IgD-negative memory B cell (primary cell): ENCODE measurements around the gene TMEM131. TPM values are rescaled to one million over a fixed set of nuclear protein-coding genes. Genes with fewer than 3 reads are reported as not detected.
"Not testable (repeated sequence)": the region's sequence is repeated elsewhere in the genome, so short reads cannot be mapped to it uniquely, and the experiment has no call there.

ENCODE experiments used
- H3K27ac Mint-ChIP-seq, 3 donors: one replicate each; pipeline ENCODE4 v1.8.0; 2020 to 2022; ENCODE audit warnings: mild to moderate bottlenecking in 3 of 3, mixed read lengths in 3 of 3, moderate library complexity in 1 of 3
- H3K27me3 Mint-ChIP-seq: one replicate; pipeline ENCODE4 v1.8.0; 2021; ENCODE audit warnings: mixed read lengths
- H3K36me3 Mint-ChIP-seq: one replicate; pipeline ENCODE4 v1.8.0; 2020; ENCODE audit warnings: mild to moderate bottlenecking, mixed read lengths
- H3K4me1 Mint-ChIP-seq, 3 donors: one replicate each; pipeline ENCODE4 v1.8.0; 2020 to 2022; ENCODE audit warnings: mixed read lengths in 3 of 3, mild to moderate bottlenecking in 1 of 3
- H3K4me3 Mint-ChIP-seq, 4 donors: one replicate each; pipeline ENCODE4 v1.8.0; 2020 to 2022; ENCODE audit warnings: mild to moderate bottlenecking in 4 of 4, mixed read lengths in 4 of 4, moderate library complexity in 3 of 4
- H3K9me3 Mint-ChIP-seq, 3 donors: one replicate each; pipeline ENCODE4 v1.8.0; 2020 to 2021; ENCODE audit warnings: mixed read lengths in 3 of 3, mild to moderate bottlenecking in 1 of 3
- polyA plus RNA-seq: library from polyadenylated mRNA; unstranded; fragments of 300-500 nt; fragmentation: Illumina TruSeq; gene quantifications from one replicate; pipeline ENCODE4 v1.2.3, GENCODE V29; 2021

TMEM131 gene
- polyA plus RNA-seq, 1 donor from 2014 or later = 24.9 TPM

DNA sequence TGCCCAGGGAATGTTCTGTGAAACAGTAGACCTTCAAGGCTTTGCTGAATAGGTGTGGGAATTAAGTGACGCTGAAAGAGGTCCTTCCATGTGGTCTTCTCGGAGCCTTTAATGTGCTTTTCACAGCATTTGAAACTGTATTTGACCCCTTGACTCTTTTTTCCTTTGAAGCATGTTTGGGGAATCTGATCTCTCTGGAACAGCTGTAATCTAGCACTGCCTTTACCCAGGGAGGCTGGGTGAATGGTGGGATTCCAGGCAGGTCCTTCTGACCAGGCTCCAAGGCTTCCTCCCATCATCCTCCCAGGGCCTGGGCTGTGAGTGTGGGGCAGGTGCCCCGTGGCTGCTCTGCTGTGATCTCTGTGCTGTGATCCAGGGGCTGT, 278.1 kb downstream of the TMEM131 start:
- Mint-ChIP-seq H3K27me3 (no peaks in the 10 kb centered on the region), H3K36me3 (no peaks in the 10 kb centered on the region), H3K27ac (peak overlapping the region in 1 of 3 donors; percentile 53), H3K4me3 (peak overlapping the region in 2 of 4 donors; percentile 47 to 63), H3K9me3 (no peaks in the 10 kb centered on the region), H3K4me1 (peaks cover 14 to 27% (median 15%) of the 10 kb centered on the region in 3 donors)

DNA sequence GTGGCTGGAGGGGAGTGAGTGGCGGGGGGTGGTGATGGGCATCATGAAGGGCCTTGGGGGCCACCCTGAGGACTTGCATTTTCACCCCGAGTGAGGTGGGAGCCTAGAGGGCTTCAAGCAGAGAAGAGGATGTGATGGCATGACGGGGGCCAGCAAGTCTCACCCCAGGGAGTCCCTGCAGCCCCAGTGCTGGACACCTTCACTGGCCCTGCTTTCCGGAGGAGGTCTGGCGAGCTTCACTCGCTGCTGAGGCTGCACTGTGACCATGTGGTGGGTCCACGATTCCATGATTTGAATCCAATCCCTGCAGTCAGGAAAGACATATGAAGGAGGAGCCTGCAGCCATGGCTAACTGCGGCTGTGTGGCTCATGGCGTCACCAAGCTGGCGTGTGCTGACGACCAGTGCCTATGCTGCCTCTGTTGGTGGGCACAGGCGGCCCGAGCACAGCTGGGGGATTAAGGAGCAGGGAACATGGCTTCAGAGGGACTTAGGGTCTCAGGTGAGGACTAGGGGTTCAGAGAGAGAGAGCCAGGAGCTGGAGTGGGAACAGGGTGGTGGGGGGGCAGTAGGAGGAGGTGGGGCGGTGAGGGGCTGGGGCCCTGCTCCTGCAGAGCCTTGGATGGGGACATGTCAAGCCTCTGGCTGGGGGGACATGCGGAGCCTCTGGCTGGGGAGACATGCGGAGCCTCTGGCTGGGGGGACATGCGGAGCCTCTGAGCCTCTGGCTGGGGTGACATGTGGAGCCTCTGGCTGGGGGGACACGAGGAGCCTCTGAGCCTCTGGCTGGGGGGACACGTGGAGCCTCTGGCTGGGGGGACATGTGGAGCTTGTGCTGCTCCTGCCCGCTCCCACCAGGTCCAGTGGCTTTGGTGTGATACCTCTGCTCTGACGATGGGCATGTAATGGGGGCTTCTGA, 278.8 kb downstream of the TMEM131 start:
- no peaks in the 10 kb centered on the region for H3K36me3 Mint-ChIP-seq
- no peaks in the 10 kb centered on the region for H3K9me3 Mint-ChIP-seq
- peak overlapping the region in 2 of 4 donors; percentile 63 to 81 for H3K4me3 Mint-ChIP-seq
- no peaks in the 10 kb centered on the region for H3K27me3 Mint-ChIP-seq
- peaks cover 14 to 27% (median 17%) of the 10 kb centered on the region in 3 donors for H3K4me1 Mint-ChIP-seq
- peak overlapping the region in 2 of 3 donors; percentile 8 for H3K27ac Mint-ChIP-seq

DNA sequence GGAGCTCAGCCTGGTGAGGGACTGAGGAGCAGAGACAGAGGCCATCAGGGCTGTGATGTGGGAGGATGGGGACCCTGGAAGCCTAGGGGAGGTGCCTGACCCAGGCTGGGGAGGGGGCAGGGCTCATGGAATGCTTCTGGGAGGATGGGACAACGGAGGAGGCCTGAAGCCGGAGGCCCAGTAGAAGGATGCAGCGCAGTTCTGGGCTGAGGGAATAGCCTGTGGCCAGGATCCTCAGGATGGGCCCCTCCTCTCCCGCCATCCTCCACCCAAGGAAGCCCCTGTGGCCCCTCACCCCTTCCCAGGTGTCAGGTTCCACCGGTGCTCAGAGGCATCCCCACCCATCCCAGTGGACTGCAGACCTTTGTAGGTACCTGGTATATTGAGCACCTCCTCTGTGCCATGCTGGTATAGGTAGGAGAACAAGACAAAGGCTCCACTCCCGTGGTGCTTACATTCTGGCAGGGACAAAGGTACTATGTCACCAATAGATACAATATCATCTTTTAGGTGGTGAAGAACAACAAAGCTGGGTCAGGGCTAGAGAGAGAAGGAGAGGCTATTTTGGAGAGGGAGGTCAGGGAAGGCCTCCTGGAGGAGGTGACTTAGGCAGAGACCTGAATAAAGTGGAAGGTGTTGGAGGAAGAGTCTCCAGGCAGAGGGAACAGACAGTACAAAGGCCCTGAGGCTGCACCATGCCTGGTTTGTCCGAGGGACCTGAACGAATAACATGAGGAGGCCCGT, 279.6 kb downstream of the TMEM131 start:
- H3K27me3 Mint-ChIP-seq = no peaks in the 10 kb centered on the region
- H3K36me3 Mint-ChIP-seq = no peaks in the 10 kb centered on the region
- peaks cover 14 to 27% (median 17%) of the 10 kb centered on the region in 3 donors for H3K4me1 Mint-ChIP-seq
- no peaks in the 10 kb centered on the region for H3K9me3 Mint-ChIP-seq
- peak overlapping the region in 2 of 3 donors; percentile 8 for H3K27ac Mint-ChIP-seq
- H3K4me3 Mint-ChIP-seq = peak overlapping the region in 3 of 4 donors; percentile 2 to 60 (median 3)

DNA sequence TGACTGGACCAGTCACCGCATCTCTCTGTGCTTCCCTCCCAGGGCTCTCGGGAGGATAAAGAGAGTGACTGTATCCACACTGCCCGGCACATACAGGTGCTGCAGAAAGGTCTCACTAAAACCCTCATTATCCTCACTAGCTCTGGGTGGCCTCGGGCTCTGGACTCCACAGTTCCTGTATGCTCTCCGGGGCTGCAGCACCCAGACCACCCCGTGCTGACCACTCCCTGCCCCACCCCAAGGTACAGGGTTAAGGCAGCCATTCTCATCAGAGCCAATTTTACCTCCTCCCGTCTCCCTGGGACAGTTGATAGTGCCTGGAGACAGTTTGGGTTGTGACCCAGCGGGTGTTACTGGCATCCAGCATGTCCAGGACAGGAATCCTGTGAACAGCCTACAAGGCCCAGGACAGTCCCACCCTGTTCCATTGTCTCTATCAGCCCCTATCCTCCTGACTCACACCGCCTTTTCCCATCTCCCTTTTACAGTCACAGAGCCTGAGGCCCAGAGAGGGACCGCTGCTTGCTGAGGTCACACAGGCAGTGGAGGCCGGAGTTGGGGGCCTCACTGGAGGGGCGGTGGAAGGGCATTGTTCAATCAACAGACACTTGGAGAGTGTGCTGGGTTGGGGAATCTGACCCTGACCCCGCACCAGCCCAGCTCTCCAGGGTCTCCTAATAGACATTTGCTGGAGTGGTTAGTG, 280.6 kb downstream of the TMEM131 start:
- Mint-ChIP-seq H3K9me3 (no peaks in the 10 kb centered on the region), H3K27ac (peak overlapping the region in 1 of 3 donors; percentile 49)

DNA sequence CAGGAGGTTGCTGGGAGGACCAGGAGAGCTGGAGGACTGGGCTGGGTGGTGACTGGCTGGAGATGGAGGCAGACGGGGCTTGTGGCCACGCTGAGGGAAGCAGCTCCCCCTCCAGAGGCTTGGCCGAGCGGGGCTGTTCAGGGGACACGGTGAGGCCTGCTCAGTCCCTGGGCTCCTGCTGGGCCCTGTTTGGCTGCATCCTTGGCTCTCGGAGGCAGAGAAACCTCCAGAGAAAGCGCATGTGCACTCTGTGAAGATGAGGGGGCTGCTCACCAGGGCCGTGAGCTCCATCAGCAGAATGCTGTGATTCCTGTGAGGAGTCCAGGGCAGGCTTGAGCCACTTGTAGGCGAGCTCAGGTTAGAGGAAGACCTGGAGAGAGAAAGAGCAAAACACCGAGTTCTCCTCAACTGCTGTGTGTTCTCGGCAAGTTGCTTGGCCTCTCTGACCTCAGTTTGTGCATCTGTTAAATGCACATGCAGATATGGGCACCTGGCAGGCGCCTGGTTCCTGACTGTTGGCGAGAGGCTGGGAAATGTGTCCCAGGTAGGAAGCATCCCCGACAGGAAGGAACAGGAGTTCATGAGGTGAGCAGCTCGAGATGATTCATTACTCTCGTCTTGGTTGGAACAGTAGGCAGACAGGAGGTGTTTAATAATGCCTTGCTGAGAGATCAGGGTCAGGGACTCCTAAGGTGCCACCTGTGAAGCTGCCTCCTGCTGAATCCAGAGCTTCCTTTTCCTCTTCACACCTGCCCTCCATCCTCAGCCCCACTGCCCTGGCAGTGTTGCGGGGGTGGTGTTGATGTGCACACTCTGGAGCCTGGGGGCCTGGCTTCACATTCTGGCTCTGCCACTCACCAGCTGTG, 281.4 kb downstream of the TMEM131 start:
- Mint-ChIP-seq H3K4me1 (peaks cover 14 to 26% (median 23%) of the 10 kb centered on the region in 3 donors), H3K27ac (peak overlapping the region in 1 of 3 donors; percentile 27), H3K9me3 (no peaks in the 10 kb centered on the region), H3K27me3 (no peaks in the 10 kb centered on the region), H3K4me3 (peak overlapping the region in 3 of 4 donors; percentile 55 to 87 (median 71)), H3K36me3 (no peaks in the 10 kb centered on the region)

More for the DNA sequence above, 280.6 kb downstream of the TMEM131 start:
- Mint-ChIP-seq H3K36me3 (no peaks in the 10 kb centered on the region), H3K4me3 (peak overlapping the region in 1 of 4 donors; percentile 87), H3K27me3 (no peaks in the 10 kb centered on the region), H3K4me1 (peaks cover 14 to 27% (median 20%) of the 10 kb centered on the region in 3 donors)

DNA sequence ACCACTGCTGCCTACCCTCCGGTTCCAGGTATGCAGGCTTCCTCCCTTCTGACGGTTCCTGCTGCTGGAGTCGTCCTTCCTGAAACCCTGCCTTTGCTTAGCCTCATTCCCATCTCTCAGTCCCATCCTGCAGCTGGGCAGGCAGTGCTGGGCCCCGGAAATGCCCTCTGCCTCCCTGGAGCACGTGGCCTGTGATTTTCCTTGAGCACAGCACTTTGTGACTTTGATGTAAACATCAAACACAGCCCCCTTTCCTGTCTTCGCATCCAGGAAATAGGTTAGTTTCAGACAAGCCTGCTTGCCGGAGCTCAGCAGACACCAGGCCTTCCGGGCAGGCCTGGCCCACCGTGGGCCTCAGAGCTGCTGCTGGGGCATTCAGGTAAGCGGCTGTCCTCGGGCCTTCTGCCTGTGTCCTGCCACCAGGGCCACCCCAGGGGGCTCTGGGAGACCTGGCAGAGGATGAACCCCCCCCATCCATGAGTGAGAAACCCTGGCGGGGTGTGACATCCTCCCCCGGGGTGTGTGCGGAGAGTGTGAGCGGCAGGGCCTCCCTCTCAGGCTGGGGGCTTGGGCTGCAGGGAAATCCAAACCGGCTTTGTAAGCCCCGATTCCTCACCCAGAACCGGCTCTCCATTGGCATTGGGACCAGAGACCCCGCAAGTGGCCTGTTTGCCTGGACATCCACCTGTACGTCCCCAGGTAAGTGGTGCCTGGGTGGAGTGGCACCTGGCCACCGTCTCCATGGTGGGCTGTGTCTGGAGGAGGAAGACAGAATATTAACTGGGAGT, 282.3 kb downstream of the TMEM131 start, which contains the start of gene ZAP70:
Gene ZAP70, plus strand, starts transcription at position 281 of the 788 bp plus-strand sequence. CDS start 10,461 bp downstream, outside the sequence.
- no peaks in the 10 kb centered on the region for H3K27me3 Mint-ChIP-seq
- H3K27ac Mint-ChIP-seq = peak within 1 kb of the TSS in 2 of 3 donors; percentile 27 to 76
- H3K36me3 Mint-ChIP-seq = no peaks in the 10 kb centered on the region
- H3K4me3 Mint-ChIP-seq = peak within 1 kb of the TSS; percentile 23 to 88 (median 79)
- no peaks in the 10 kb centered on the region for H3K9me3 Mint-ChIP-seq
- peaks cover 7 to 17% (median 14%) of the 10 kb centered on the region in 3 donors for H3K4me1 Mint-ChIP-seq

DNA sequence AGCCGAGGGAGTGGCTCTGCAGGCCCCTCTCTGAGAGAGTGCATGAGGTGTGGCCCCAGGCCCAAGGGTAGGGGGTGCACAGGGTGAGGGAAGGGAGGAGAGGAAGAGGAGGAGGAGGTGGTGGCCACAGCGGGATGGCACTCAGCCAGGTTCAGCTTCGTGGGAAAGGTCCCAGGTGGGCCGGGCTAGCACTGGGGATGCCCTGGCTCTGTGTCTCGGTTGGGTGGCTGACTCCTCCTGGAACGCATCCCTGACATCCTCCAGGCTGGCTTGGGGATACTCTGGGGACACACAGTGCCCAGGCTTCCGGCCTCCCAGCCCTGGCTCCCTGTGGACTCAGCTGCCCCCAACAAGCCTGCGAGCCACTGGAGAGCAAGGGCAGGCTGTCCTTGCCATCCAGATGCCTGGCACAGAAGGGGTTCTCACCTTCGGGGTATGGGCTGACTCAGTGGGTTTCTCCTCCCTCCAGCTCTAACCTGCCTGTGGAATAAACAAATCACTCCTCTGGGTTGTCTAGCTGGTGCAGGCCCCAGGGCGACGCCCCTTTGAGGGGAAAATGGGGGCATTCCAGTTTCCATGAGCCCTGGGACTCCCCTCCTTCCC, 283.0 kb downstream of the TMEM131 start:
- Mint-ChIP-seq H3K9me3 (no peaks in the 10 kb centered on the region), H3K4me3 (peak overlapping the region in 3 of 4 donors; percentile 4 to 88 (median 23)), H3K27me3 (peaks cover 4% of the 10 kb centered on the region), H3K27ac (peak overlapping the region in 1 of 3 donors; percentile 76), H3K4me1 (peaks cover 4 to 11% (median 11%) of the 10 kb centered on the region in 3 donors), H3K36me3 (peaks cover 5% of the 10 kb centered on the region)

DNA sequence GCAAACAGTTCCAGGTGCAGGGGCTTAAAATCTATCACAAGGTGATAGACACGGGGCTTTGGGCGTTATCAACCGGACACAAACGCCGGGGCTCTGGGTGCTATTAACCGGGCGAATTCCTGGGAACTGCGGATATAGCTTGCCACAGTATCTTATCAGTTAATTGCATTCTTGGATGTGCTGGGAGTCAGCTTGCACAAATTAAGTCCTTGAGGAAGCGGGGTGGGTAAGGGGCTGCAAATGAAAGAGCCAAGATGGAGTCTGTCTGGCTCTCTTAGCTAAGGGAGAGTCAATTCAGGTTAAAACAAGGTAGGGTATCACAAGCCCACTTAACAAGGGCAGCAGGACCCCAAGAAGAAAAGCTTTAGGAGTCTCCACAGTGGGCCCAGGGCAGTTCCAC, 283.6 kb downstream of the TMEM131 start:
- peak overlapping the region in 1 of 4 donors; percentile 54 for H3K4me3 Mint-ChIP-seq
- not testable (repeated sequence) for H3K27me3 Mint-ChIP-seq, H3K36me3 Mint-ChIP-seq, H3K9me3 Mint-ChIP-seq, H3K27ac Mint-ChIP-seq
- peaks cover 0 to 11% (median 9%) of the 10 kb centered on the region in 3 donors for H3K4me1 Mint-ChIP-seq

DNA sequence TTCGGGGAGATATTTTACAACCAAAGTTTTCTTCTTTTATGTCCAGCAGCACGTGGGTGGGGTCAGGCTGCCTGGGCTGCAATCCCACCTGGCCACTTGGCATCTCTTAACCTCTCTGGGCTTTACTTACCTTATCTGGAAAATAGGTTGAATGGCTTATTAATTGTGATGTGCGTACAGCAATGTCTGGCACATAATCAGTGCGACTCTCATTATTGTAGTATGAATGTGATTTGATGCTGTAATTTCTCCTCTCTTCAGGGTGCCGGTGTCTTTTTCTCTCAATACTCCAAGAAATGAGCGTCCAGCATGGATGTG, 284.4 kb downstream of the TMEM131 start:
- Mint-ChIP-seq H3K27ac (no peak overlapping the region), H3K36me3 (peaks cover 5% of the 10 kb centered on the region), H3K4me3 (no peak overlapping the region), H3K9me3 (no peaks in the 10 kb centered on the region), H3K4me1 (peaks cover 0 to 9% (median 7%) of the 10 kb centered on the region in 3 donors), H3K27me3 (peaks cover 6% of the 10 kb centered on the region)

DNA sequence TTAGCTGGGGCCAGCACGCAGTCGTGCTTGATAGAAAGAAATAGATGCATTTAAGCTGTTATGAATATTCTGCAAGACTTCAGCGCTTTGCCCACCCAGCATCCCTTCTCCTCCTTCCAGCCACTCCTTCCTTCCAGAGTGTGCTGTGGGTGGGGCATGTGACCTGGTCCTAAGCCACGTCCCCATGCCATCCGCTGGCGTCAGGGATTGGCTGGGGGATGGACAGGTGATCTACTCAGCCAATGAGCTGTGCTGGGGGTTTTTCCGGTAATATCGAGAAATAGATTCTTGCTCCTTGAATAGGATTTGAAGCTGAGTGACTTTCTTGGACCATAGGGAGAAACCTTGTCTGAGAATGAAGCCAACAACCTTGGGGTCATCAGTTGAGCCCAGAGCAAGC, 287.1 kb downstream of the TMEM131 start:
- Mint-ChIP-seq H3K36me3 (peaks cover 5% of the 10 kb centered on the region), H3K4me3 (no peak overlapping the region), H3K4me1 (peaks cover 0 to 7% (median 6%) of the 10 kb centered on the region in 3 donors), H3K27ac (no peak overlapping the region), H3K27me3 (peaks cover 6% of the 10 kb centered on the region), H3K9me3 (no peaks in the 10 kb centered on the region)

DNA sequence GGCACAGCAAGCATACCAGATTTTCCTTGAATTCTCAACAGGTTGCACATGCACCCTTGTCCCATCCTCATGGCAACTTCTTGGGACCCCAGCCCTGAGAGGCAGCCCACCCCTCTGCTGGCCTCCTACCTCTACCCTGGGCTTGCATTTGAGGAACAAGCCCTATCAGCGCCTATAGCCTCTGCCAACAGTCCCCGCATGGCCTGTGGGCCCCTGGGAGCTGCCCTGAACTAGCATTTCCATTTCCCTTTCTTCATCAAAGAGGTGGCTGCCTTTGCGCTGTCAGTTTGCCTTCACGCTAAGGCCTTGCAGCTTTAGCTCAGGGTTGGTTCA, 287.7 kb downstream of the TMEM131 start:
- Mint-ChIP-seq H3K27ac (no peak overlapping the region), H3K4me3 (no peak overlapping the region), H3K27me3 (peaks cover 6% of the 10 kb centered on the region), H3K4me1 (peaks cover 0 to 7% (median 3%) of the 10 kb centered on the region in 3 donors), H3K9me3 (no peaks in the 10 kb centered on the region), H3K36me3 (peaks cover 5% of the 10 kb centered on the region)

DNA sequence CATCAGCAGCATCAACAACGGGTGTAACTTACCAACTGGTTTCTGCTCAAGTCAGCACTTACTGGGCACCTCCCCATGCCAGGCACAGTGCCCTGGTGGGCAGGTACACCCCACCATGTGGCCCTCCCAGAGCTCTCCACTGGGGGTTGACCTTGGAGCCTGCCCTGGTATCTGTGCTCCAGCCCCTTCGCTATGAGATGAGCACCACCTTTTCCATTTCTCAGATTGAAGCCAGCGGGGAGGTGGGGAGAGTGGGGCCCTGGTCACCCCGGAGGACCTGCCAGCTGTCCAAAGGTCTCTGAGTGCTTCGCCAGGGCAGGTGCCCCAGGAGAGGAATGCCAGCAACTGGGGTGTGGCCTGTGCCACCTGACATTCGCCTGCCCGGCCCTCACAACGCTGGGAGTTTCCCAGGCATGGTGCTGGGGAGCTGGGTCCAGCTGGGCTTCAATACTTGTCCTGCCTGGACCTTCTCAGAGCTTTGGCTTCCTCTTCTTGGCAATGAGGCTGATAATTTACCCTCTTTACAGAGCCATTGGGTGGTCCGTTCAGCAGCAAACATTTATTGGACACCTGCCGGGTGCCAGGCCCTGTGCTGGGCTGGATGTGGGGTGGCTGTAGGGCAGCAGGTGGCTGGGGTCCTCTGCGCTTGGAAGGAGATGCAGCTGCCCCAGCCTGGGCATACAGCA, 288.2 kb downstream of the TMEM131 start:
- no peak overlapping the region for H3K4me3 Mint-ChIP-seq
- H3K36me3 Mint-ChIP-seq = peaks cover 5% of the 10 kb centered on the region
- peaks cover 6% of the 10 kb centered on the region for H3K27me3 Mint-ChIP-seq
- peaks cover 0 to 7% (median 3%) of the 10 kb centered on the region in 3 donors for H3K4me1 Mint-ChIP-seq
- H3K27ac Mint-ChIP-seq = no peak overlapping the region
- H3K9me3 Mint-ChIP-seq = no peaks in the 10 kb centered on the region
